GM19043 (cell line): ENCODE results near the gene CYGB.
"Not testable (repeated sequence)": the region's sequence is repeated elsewhere in the genome, so short reads cannot be mapped to it uniquely, and the experiment has no call there.

ENCODE experiments used
- ATAC-seq: cut with Tn5 transposase; IDR thresholded peaks from one replicate; pipeline ENCODE4 v1.9.1; 2021; ENCODE audit warnings: low read depth; ENCODE audit not compliant: unreplicated experiment

The CYGB gene

GRCh38 chr17:76538941-76539570 is 1.5 kb upstream of the CYGB start:
- ATAC-seq: no peak

GRCh38 chr17:76538281-76538931 is 897 bp upstream of the CYGB start:
- ATAC-seq: no peak

- no peak for ATAC-seq
These were observed 276 bp downstream of the CYGB start for GRCh38 chr17:76537288-76537577.

- ATAC-seq: no peak
These were observed 810 bp downstream of the CYGB start for GRCh38 chr17:76536511-76537287.

GRCh38 chr17:76535788-76536510 is 1.6 kb downstream of the CYGB start:
- ATAC-seq: no peak

GRCh38 chr17:76534831-76535732 is 2.4 kb downstream of the CYGB start:
- ATAC-seq: no peak

- not testable (repeated sequence) for ATAC-seq
These were observed 3.7 kb downstream of the CYGB start for GRCh38 chr17:76533640-76534359.

- ATAC-seq: no peak
These were observed 5.3 kb downstream of the CYGB start for GRCh38 chr17:76532072-76532651.

GRCh38 chr17:76531486-76532038 is 5.9 kb downstream of the CYGB start:
- ATAC-seq: no peak

GRCh38 chr17:76530811-76531485 is 6.6 kb downstream of the CYGB start:
- no peak for ATAC-seq

GRCh38 chr17:76530095-76530723 is 7.3 kb downstream of the CYGB start:
- no peak for ATAC-seq

GRCh38 chr17:76529224-76530094 is 8.1 kb downstream of the CYGB start:
- ATAC-seq: no peak

- no peak for ATAC-seq
These were observed 8.8 kb downstream of the CYGB start for GRCh38 chr17:76528528-76529223.

GRCh38 chr17:76528156-76528527 is 9.4 kb downstream of the CYGB start:
- ATAC-seq: no peak

- no peak for ATAC-seq
These were observed 9.9 kb downstream of the CYGB start for GRCh38 chr17:76527430-76528111.

GRCh38 chr17:76527016-76527415 is 10.5 kb downstream of the CYGB start:
- not testable (repeated sequence) for ATAC-seq
